HCT116 (cell line): Measurements from ENCODE around the gene TCF12. TPM values are rescaled to one million over a fixed set of nuclear protein-coding genes. Genes with fewer than 3 reads are reported as not detected.

Source experiments
- ATAC-seq: fragments of 200-7000 bp; cut with Tn5 transposase; 2 replicates; pipeline ENCODE4 v1.9.1; 2020; ENCODE audit warnings: mild to moderate bottlenecking, moderate library complexity
- BruUV-seq: library from RNA; stranded (reverse); fragments of 400-500 nt; replicated peaks from 2 replicates; lab custom pipeline; 2021; lab: Mats Ljungman, UMichigan
- CTCF ChIA-PET: fragments of 300-600 bp; sonication (Branson Sonifier 250); formaldehyde crosslinking; loops from one replicate; lab custom pipeline; 2021; ENCODE audit warnings: antibody characterized with exemption; lab: Charles Lee
- POLR2A ChIA-PET: fragments of 300-600, 350-600 bp; sonication (Branson Sonifier 250); formaldehyde crosslinking; loops from one replicate; lab custom pipeline; 2021; ENCODE audit warnings: antibody characterized with exemption; lab: Charles Lee
- RAD21 ChIA-PET, 2 experiments: fragments of 300-600 bp; sonication (Branson Sonifier 250); formaldehyde crosslinking; loops; one replicate each; lab custom pipeline; 2023; ENCODE audit warnings: low total read pairs in 2 of 2; ENCODE audit not compliant: uncharacterized antibody in 2 of 2, unreplicated experiment in 2 of 2, low non-redundant PET in 1 of 2; lab: Charles Lee
- DNase-seq: peaks from one replicate; pipeline ENCODE4 v3.0.0-alpha.2; 2010; ENCODE audit warnings: low read depth, low spot score
- H2AFZ ChIP-seq: fragments of 200-600 bp; shearing (Covaris generic), sonication (generic); 2 replicates; pipeline ENCODE4 v1.6.1; 2017; ENCODE audit warnings: low read depth, mixed run types, mixed read lengths, antibody characterized with exemption, low read length; ENCODE audit not compliant: poor library complexity, severe bottlenecking
- H3K27ac ChIP-seq: 2 replicates; pipeline ENCODE4 v1.5.1; 2012; ENCODE audit warnings: low read depth, low read length
- H3K27me3 ChIP-seq: fragments of 200-600 bp; sonication (generic); 2 replicates; pipeline ENCODE4 v1.6.1; 2016; ENCODE audit warnings: mixed run types, low read length, mixed read lengths; ENCODE audit not compliant: insufficient read depth
- H3K36me3 ChIP-seq, 2 experiments: fragments of 200-500 bp in 1 of 2; fragments of 200-600 bp in 1 of 2; sonication (Bioruptor generic) in 1 of 2; sonication (generic) in 1 of 2; 2 replicates each; pipeline versions ENCODE4 v1.5.1 to v1.6.1; 2014 to 2016; ENCODE audit warnings: low read length in 2 of 2, inconsistent platforms in 1 of 2, mixed read lengths in 1 of 2, mixed run types in 1 of 2; ENCODE audit not compliant: insufficient read depth in 2 of 2, control insufficient read depth in 1 of 2
- H3K4me1 ChIP-seq, 2 experiments: fragments of 200-600 bp in 1 of 2; sonication (generic) in 1 of 2; 2 replicates each; pipeline versions ENCODE4 v1.5.1 to v1.6.1; 2012 to 2017; ENCODE audit warnings: low read length in 2 of 2, inconsistent platforms in 1 of 2, mild to moderate bottlenecking in 1 of 2, mixed read lengths in 1 of 2, mixed run types in 1 of 2, moderate library complexity in 1 of 2; ENCODE audit not compliant: insufficient read depth in 2 of 2, control insufficient read depth in 1 of 2
- H3K4me2 ChIP-seq: fragments of 200-600 bp; sonication (generic); 2 replicates; pipeline ENCODE4 v1.6.1; 2017; ENCODE audit warnings: mixed run types, low read length, mixed read lengths
- H3K4me3 ChIP-seq, 2 experiments: fragments of 200-600 bp in 1 of 2; sonication (generic) in 1 of 2; replicated peaks in 1 of 2; 2 replicates each; pipeline ENCODE4 v1.5.1; 2011 to 2016; ENCODE audit warnings: low read length in 2 of 2, control low read depth in 1 of 2, low read depth in 1 of 2, mild to moderate bottlenecking in 1 of 2, mixed read lengths in 1 of 2, mixed run types in 1 of 2
- H3K79me2 ChIP-seq: fragments of 200-600 bp; sonication (generic); 2 replicates; pipeline ENCODE4 v1.6.1; 2017; ENCODE audit warnings: mild to moderate bottlenecking, mixed run types, low read length, moderate library complexity, mixed read lengths; ENCODE audit not compliant: insufficient read depth
- H3K9ac ChIP-seq: fragments of 200-600 bp; sonication (generic); 2 replicates; pipeline ENCODE4 v1.6.1; 2016; ENCODE audit warnings: low read length, mixed read lengths
- H3K9me2 ChIP-seq: fragments of 200-600 bp; sonication (generic), shearing (Covaris generic); 2 replicates; pipeline ENCODE4 v1.6.1; 2017; ENCODE audit warnings: mixed run types, mild to moderate bottlenecking, moderate library complexity; ENCODE audit not compliant: insufficient read depth
- H3K9me3 ChIP-seq, 2 experiments: fragments of 200-500 bp in 1 of 2; fragments of 200-600 bp in 1 of 2; sonication (Bioruptor generic) in 1 of 2; sonication (generic) in 1 of 2; 2 replicates each; pipeline ENCODE4 v1.6.1; 2014 to 2017; ENCODE audit warnings: low read length in 2 of 2, mixed read lengths in 2 of 2, inconsistent platforms in 1 of 2, low read depth in 1 of 2, mild to moderate bottlenecking in 1 of 2, mixed run types in 1 of 2, moderate library complexity in 1 of 2; ENCODE audit not compliant: control insufficient read depth in 1 of 2, insufficient read depth in 1 of 2
- H4K20me1 ChIP-seq: fragments of 200-600 bp; sonication (generic), shearing (Covaris generic); 2 replicates; pipeline ENCODE4 v1.6.1; 2017; ENCODE audit warnings: mixed run types, mild to moderate bottlenecking, moderate library complexity; ENCODE audit not compliant: insufficient read depth
- EGR1 ChIP-seq: IDR thresholded peaks from 2 replicates; pipeline ENCODE4 v1.6.1; 2012; ENCODE audit warnings: low read depth
- ELF1 ChIP-seq: IDR thresholded peaks from 2 replicates; pipeline ENCODE4 v1.6.1; 2012; ENCODE audit warnings: low read depth, borderline replicate concordance
- EZH2phosphoT487 ChIP-seq: fragments of 200-600 bp; IDR thresholded peaks from 2 replicates; pipeline ENCODE4 v1.6.1; 2018; ENCODE audit warnings: antibody characterized with exemption, borderline replicate concordance
- FOSL1 ChIP-seq: IDR thresholded peaks from 2 replicates; pipeline ENCODE4 v1.6.1; 2012; ENCODE audit warnings: low read depth
- RAD21 ChIP-seq: IDR thresholded peaks from 2 replicates; pipeline ENCODE4 v1.6.1; 2012; ENCODE audit warnings: low read depth, mild to moderate bottlenecking
- SP1 ChIP-seq: IDR thresholded peaks from 2 replicates; pipeline ENCODE4 v1.6.1; 2012; ENCODE audit warnings: low read depth
- SRF ChIP-seq: IDR thresholded peaks from 2 replicates; pipeline ENCODE4 v1.6.1; 2012; ENCODE audit warnings: low read depth
- TCF7L2 ChIP-seq: IDR thresholded peaks from 2 replicates; pipeline ENCODE4 v1.7.0; 2011; ENCODE audit warnings: borderline replicate concordance, inconsistent platforms; ENCODE audit not compliant: insufficient read depth, insufficient read length; ENCODE audit errors: extremely low read depth
- YY1 ChIP-seq: IDR thresholded peaks from 2 replicates; pipeline ENCODE4 v1.6.1; 2011; ENCODE audit warnings: low read length, low read depth, moderate library complexity, mild to moderate bottlenecking; ENCODE audit not compliant: insufficient replicate concordance; ENCODE audit errors: extremely low read depth
- ZFX ChIP-seq: fragments of 450-650 bp; IDR thresholded peaks from 2 replicates; pipeline ENCODE4 v1.6.1; 2017
- ZNF274 ChIP-seq: fragments of 200-500 bp; sonication (Bioruptor generic); IDR thresholded peaks from 2 replicates; pipeline ENCODE4 v1.6.1; 2014; ENCODE audit warnings: mild to moderate bottlenecking, low read depth, low read length, inconsistent platforms
- intact Hi-C: fragments of 100-400 bp; cut with micrococcal nuclease; formaldehyde crosslinking; loops from 2 replicates; pipeline ENCODE4 v1.10.0; 2022
- total RNA-seq: library from RNA; stranded (reverse); gene quantifications from one replicate; pipeline ENCODE4 v1.2.1, GENCODE V29; 2021; ENCODE audit not compliant: unreplicated experiment
- TF ChIP-seq, protein P1 (sequence below): IDR thresholded peaks from 2 replicates; pipeline ENCODE4 v1.6.1; 2012
- TF ChIP-seq, protein P2 (sequence below): IDR thresholded peaks from 2 replicates; pipeline ENCODE4 v1.6.1; 2012
- TF ChIP-seq, protein P3 (sequence below): IDR thresholded peaks from 2 replicates; pipeline ENCODE4 v1.6.1; 2012; ENCODE audit warnings: low read depth

TCF12 gene
- total RNA-seq, 1 experiment from 2014 or later: 71.6 TPM

DNA sequence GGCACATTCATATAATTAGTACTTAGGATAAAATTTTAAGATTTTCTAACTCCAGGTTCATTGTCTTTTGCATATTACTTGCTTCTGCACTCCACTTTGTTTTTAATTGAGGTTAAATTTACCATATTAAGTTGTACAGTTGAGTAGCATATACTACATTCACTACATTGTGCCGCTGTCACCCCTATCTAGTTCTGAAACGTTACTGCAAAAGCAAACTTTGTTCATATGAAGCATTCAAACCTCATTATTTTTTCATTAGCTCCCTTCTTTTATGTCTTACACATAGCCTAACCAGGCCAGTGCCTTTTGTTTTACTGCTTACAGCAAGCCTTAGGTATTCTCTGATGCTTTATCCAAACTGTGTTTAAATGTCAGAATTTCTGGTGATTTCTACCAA lies 274.7 kb downstream of the TCF12 start:
- H3K4me3 ChIP-seq: no peak overlapping the region
- 0 out of 4 replicates have a peak, but pooled peaks cover 0 to 6% of the 10 kb centered on the region in 2 experiments for H3K36me3 ChIP-seq
- no peak for DNase-seq
- H3K4me2 ChIP-seq: no peak overlapping the region
- no peak overlapping the region for H2AFZ ChIP-seq
- RAD21 ChIA-PET: no interaction called here
- no peaks in the 10 kb centered on the region for H3K4me1 ChIP-seq
- H4K20me1 ChIP-seq: no peaks in the 10 kb centered on the region
- TF ChIP-seq FOSL1 (no peak), ELF1 (no peak), EGR1 (no peak), RAD21 (no peak)
- TF ChIP-seq, protein P1, sequence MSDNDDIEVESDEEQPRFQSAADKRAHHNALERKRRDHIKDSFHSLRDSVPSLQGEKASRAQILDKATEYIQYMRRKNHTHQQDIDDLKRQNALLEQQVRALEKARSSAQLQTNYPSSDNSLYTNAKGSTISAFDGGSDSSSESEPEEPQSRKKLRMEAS: no peak
- TF ChIP-seq, all 23 proteins: peak for 0
- Histone ChIP-seq H3K79me2 (no peaks in the 10 kb centered on the region), H3K27me3 (no peaks in the 10 kb centered on the region), H3K9me3 (no peaks in the 10 kb centered on the region), H3K27ac (no peak overlapping the region), H3K9me2 (no peaks in the 10 kb centered on the region), H3K9ac (no peak overlapping the region)
- ChIA-PET POLR2A (no interaction called here), CTCF (no interaction called here)
- intact Hi-C loops: no loop called here
- no TSS peak for BruUV-seq
- ATAC-seq: no peak

DNA sequence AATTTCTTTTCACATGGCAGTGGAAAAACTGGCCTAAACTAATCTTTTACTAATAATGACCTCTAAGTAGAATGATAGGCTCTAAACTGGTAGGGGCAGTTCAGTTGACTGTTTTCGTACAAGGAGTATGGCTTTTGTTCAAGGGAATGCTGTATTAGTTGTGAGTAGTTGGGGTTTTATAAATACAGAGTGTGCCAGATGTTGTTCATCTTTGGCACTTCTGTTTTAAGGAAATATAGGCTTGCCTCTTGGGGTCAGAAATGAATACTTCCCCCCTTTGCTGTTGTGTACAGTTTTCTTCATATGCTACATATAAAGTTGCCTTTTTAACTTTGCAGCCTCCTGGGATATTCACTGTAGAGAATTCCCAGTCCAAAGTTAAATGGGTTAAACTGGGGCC lies 276.9 kb downstream of the TCF12 start:
- CTCF ChIA-PET: no interaction called here

More for the DNA sequence above, 276.9 kb downstream of the TCF12 start:
- no peaks in the 10 kb centered on the region for H3K27me3 ChIP-seq
- no peak overlapping the region for H2AFZ ChIP-seq
- BruUV-seq: no TSS peak
- H3K9me2 ChIP-seq: no peaks in the 10 kb centered on the region
- H3K27ac ChIP-seq: no peak overlapping the region
- 0 out of 4 replicates have a peak, but pooled peaks cover 0 to 6% of the 10 kb centered on the region in 2 experiments for H3K36me3 ChIP-seq
- H4K20me1 ChIP-seq: no peaks in the 10 kb centered on the region
- H3K9me3 ChIP-seq: no peaks in the 10 kb centered on the region
- H3K9ac ChIP-seq: no peak overlapping the region
- ChIA-PET RAD21 (no interaction called here), POLR2A (no interaction called here)
- TF ChIP-seq ZNF274 (no peak), TCF7L2 (no peak), SRF (no peak), SP1 (no peak), ZFX (no peak), EZH2phosphoT487 (no peak), YY1 (no peak)
- TF ChIP-seq, protein P2, sequence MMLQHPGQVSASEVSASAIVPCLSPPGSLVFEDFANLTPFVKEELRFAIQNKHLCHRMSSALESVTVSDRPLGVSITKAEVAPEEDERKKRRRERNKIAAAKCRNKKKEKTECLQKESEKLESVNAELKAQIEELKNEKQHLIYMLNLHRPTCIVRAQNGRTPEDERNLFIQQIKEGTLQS: no peak
- TF ChIP-seq, protein P3, sequence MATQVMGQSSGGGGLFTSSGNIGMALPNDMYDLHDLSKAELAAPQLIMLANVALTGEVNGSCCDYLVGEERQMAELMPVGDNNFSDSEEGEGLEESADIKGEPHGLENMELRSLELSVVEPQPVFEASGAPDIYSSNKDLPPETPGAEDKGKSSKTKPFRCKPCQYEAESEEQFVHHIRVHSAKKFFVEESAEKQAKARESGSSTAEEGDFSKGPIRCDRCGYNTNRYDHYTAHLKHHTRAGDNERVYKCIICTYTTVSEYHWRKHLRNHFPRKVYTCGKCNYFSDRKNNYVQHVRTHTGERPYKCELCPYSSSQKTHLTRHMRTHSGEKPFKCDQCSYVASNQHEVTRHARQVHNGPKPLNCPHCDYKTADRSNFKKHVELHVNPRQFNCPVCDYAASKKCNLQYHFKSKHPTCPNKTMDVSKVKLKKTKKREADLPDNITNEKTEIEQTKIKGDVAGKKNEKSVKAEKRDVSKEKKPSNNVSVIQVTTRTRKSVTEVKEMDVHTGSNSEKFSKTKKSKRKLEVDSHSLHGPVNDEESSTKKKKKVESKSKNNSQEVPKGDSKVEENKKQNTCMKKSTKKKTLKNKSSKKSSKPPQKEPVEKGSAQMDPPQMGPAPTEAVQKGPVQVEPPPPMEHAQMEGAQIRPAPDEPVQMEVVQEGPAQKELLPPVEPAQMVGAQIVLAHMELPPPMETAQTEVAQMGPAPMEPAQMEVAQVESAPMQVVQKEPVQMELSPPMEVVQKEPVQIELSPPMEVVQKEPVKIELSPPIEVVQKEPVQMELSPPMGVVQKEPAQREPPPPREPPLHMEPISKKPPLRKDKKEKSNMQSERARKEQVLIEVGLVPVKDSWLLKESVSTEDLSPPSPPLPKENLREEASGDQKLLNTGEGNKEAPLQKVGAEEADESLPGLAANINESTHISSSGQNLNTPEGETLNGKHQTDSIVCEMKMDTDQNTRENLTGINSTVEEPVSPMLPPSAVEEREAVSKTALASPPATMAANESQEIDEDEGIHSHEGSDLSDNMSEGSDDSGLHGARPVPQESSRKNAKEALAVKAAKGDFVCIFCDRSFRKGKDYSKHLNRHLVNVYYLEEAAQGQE: no peak
- ATAC-seq: no peak
- DNase-seq: no peak
- no peaks in the 10 kb centered on the region for H3K79me2 ChIP-seq
- intact Hi-C loops: no loop called here
- H3K4me3 ChIP-seq: no peak overlapping the region
- no peak overlapping the region for H3K4me2 ChIP-seq
- no peaks in the 10 kb centered on the region for H3K4me1 ChIP-seq
